Hepatocyte (in vitro differentiated cells): ENCODE data around the gene GPR132.
"Not testable (repeated sequence)": the region's sequence is repeated elsewhere in the genome, so short reads cannot be mapped to it uniquely, and the experiment has no call there.

Experiments used
- EZH2 ChIP-seq: fragments of 200-600 bp; sonication (generic); IDR thresholded peaks from 2 replicates; pipeline ENCODE4 v1.6.1; 2016; ENCODE audit warnings: antibody characterized with exemption, mild to moderate bottlenecking, borderline replicate concordance
- TF ChIP-seq, protein P1 (sequence below): fragments of 200-600 bp; sonication (generic); IDR thresholded peaks from 2 replicates; pipeline ENCODE4 v1.5.1; 2016; ENCODE audit warnings: antibody characterized with exemption, mild to moderate bottlenecking; ENCODE audit not compliant: poor library complexity

DNA sequence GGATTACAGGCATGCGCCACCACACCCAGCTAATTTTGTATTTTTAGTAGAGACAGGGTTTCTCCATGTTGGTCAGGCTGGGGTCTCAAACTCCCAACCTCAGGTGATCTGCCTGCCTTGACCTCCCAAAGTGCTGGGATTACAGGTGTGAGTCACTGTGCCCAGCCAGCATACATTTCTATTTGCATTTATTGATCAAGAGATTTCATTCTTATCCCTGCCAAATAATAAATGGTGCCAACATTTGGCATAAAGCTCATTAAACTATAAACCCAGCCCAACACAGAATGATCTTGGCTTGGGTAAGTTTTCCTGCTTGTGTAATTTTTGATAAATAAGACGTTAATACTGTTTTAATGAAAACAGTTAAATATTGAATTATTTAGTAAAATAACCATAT lies 29.6 kb downstream of the GPR132 start:
- TF ChIP-seq, protein P1, sequence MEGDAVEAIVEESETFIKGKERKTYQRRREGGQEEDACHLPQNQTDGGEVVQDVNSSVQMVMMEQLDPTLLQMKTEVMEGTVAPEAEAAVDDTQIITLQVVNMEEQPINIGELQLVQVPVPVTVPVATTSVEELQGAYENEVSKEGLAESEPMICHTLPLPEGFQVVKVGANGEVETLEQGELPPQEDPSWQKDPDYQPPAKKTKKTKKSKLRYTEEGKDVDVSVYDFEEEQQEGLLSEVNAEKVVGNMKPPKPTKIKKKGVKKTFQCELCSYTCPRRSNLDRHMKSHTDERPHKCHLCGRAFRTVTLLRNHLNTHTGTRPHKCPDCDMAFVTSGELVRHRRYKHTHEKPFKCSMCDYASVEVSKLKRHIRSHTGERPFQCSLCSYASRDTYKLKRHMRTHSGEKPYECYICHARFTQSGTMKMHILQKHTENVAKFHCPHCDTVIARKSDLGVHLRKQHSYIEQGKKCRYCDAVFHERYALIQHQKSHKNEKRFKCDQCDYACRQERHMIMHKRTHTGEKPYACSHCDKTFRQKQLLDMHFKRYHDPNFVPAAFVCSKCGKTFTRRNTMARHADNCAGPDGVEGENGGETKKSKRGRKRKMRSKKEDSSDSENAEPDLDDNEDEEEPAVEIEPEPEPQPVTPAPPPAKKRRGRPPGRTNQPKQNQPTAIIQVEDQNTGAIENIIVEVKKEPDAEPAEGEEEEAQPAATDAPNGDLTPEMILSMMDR, result not testable (repeated sequence)
- TF ChIP-seq EZH2, result not testable (repeated sequence)
